A673 (cell line): Measurements from ENCODE around the gene ATPAF2.

Source experiments
- CTCF ChIP-seq: fragments of 300-800, 200-600 bp; sonication (generic); conservative IDR thresholded peaks from 2 replicates; pipeline ENCODE4 v1.5.1; 2017; ENCODE audit warnings: low read depth, mild to moderate bottlenecking, antibody characterized with exemption, low read length, moderate library complexity, mixed read lengths
- EZH2 ChIP-seq: fragments of 200-600 bp; sonication (generic); IDR thresholded peaks from 2 replicates; pipeline ENCODE4 v1.6.1; 2017; ENCODE audit warnings: borderline replicate concordance, low read depth, mild to moderate bottlenecking, mixed read lengths, antibody characterized with exemption, low read length; ENCODE audit not compliant: poor library complexity, severe bottlenecking

- TF ChIP-seq CTCF (no peak), EZH2 (no peak)
These were observed 55.2 kb downstream of the ATPAF2 start for GRCh38 chr17:17983776-17984175.
